Measurements from ENCODE around the gene MAPK14.

DNA sequence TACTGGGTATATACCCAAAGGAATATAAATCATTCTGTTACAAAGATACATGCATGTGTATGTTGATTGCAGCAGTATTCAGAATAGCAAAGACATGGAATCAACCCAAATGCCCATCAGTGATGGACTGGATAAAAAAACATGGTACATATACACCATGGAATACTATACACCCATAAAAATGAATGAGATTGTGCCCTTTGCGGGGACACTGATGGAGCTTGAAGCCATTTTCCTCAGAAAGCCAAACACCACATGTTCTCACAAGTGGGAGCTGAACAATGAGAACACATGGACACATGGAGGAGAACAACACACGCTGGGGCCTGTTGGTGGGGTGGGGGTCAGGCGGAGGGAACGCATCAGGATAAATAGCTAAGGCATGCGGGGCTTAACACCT, 61.4 kb downstream of the MAPK14 start:
- TF ChIP-seq, protein P1, sequence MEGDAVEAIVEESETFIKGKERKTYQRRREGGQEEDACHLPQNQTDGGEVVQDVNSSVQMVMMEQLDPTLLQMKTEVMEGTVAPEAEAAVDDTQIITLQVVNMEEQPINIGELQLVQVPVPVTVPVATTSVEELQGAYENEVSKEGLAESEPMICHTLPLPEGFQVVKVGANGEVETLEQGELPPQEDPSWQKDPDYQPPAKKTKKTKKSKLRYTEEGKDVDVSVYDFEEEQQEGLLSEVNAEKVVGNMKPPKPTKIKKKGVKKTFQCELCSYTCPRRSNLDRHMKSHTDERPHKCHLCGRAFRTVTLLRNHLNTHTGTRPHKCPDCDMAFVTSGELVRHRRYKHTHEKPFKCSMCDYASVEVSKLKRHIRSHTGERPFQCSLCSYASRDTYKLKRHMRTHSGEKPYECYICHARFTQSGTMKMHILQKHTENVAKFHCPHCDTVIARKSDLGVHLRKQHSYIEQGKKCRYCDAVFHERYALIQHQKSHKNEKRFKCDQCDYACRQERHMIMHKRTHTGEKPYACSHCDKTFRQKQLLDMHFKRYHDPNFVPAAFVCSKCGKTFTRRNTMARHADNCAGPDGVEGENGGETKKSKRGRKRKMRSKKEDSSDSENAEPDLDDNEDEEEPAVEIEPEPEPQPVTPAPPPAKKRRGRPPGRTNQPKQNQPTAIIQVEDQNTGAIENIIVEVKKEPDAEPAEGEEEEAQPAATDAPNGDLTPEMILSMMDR (IDR thresholded peaks at IDR 0.05; ENCODE audit: low read depth, low read length, missing input control): no peak
- TF ChIP-seq TAF1 (conservative IDR thresholded peaks at IDR 0.05) (no peak), RXRA (IDR thresholded peaks at IDR 0.05) (no peak), GABPA (IDR thresholded peaks at IDR 0.05 in 1 of 2, conservative IDR thresholded peaks at IDR 0.05 in 1 of 2) (no peak), EGR1 (IDR thresholded peaks at IDR 0.05; ENCODE audit: low read depth in 2 of 2) (no peak), SP1 (IDR thresholded peaks at IDR 0.05) (no peak)
- TF ChIP-seq, protein P2, sequence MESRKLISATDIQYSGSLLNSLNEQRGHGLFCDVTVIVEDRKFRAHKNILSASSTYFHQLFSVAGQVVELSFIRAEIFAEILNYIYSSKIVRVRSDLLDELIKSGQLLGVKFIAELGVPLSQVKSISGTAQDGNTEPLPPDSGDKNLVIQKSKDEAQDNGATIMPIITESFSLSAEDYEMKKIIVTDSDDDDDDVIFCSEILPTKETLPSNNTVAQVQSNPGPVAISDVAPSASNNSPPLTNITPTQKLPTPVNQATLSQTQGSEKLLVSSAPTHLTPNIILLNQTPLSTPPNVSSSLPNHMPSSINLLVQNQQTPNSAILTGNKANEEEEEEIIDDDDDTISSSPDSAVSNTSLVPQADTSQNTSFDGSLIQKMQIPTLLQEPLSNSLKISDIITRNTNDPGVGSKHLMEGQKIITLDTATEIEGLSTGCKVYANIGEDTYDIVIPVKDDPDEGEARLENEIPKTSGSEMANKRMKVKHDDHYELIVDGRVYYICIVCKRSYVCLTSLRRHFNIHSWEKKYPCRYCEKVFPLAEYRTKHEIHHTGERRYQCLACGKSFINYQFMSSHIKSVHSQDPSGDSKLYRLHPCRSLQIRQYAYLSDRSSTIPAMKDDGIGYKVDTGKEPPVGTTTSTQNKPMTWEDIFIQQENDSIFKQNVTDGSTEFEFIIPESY (IDR thresholded peaks at IDR 0.05): no peak
